Tracheal epithelial cell (primary cell): Measurements from ENCODE around the gene PLVAP. TPM values are rescaled to one million over a fixed set of nuclear protein-coding genes. Genes with fewer than 3 reads are reported as not detected.

Experiments used
- total RNA-seq: library from RNA; depleted of rRNA; stranded (reverse); fragments of >200 nt; gene quantifications from 2 replicates; pipeline ENCODE4 v1.2.1, GENCODE V29; 2014

Gene PLVAP
- not detected in 2 replicates for total RNA-seq

GRCh38 chr19:17376935-17377600 lies at the start of gene PLVAP:
Gene PLVAP (minus strand): TSS chr19:17377342. CDS start chr19:17377288, 54 bp downstream.

DNA sequence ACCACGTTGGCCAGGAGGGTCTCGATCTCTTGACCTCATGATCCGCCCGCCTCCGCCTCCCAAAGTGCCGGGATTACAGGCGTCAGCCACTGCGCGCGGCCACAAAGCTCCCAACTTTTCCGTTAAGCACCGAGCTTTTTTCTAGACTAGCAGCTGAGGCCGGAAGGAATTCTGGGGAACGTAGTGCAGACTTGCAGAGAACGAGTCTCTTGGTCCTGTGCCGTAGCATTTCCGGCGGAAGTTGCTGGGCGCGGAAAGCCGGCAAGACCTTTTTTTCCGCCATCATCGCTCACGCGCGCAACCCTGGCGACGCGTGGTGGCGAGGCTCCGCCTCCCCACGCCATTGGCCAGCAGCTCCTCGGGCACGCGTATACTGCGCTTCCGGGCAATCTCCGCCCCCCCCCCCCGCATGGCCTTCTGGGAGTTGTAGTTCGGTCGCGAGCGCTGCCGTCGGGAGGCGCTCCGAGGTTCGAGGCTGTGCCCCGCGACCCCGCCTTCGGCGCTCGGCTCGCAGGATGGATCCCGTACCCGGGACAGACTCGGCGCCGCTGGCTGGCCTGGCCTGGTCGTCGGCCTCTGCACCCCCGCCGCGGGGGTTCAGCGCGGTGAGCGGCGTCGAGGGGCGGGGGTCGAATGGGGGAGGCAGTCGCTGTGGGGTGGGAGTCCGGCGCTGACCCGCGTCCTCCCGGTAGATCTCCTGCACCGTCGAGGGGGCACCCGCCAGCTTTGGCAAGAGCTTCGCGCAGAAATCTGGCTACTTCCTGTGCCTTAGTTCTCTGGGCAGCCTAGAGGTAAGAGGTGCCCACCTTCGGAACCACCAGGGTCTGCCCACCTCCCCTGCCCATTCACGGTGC lies 42.7 kb upstream of the PLVAP start, which contains the start of gene MVB12A:
TSS of gene MVB12A (plus strand) at position 427 of the 854 bp plus-strand sequence. CDS start at position 516, 89 bp downstream.

DNA sequence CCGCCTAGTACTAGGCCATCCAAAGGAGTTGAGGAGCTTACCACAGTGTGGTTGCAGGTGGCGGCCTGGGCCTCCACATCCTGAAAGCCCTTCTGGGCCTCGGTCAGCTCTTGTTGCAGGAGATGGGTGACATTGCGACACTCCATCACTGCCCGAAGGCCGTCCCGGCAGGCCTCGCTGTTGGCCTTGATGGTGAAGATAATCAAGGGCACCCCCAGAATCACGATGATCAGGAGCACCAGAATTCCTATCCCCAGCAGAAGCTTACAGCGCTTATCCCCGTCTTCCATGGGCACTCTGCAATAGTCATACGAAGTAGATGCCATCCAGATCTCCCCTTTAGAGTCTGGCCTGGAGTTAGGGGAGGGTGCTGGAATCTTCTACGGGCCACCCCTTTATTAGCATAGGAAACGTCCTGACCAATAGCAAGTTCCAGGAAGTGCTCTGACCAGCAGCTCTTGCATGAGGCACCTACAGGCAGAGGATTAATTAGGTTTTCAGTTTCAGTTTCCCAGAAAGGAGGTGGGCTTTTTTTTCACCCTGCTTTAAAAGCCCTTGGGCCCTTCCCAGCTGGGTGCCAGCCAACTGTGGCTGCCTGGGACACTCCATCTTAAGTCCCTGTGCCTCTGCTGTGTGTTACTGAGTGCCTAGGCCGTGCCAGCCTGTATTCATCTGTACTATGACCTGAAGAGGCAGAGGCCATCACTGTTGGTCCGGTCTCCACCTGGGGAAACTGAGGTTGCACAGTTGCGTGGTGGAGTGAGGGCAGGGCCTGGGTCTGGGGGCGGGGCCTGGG lies 28.3 kb upstream of the PLVAP start, which contains the start of gene BST2:
TSS of gene BST2 (minus strand) at position 381 of the 796 bp plus-strand sequence. CDS start at position 326, 55 bp downstream.

GRCh38 chr19:17393914-17394313 lies 16.8 kb upstream of the PLVAP start, which contains the start of gene CCDC194:
Gene CCDC194 (minus strand): TSS chr19:17394196. CDS start chr19:17394158, 38 bp downstream.

DNA sequence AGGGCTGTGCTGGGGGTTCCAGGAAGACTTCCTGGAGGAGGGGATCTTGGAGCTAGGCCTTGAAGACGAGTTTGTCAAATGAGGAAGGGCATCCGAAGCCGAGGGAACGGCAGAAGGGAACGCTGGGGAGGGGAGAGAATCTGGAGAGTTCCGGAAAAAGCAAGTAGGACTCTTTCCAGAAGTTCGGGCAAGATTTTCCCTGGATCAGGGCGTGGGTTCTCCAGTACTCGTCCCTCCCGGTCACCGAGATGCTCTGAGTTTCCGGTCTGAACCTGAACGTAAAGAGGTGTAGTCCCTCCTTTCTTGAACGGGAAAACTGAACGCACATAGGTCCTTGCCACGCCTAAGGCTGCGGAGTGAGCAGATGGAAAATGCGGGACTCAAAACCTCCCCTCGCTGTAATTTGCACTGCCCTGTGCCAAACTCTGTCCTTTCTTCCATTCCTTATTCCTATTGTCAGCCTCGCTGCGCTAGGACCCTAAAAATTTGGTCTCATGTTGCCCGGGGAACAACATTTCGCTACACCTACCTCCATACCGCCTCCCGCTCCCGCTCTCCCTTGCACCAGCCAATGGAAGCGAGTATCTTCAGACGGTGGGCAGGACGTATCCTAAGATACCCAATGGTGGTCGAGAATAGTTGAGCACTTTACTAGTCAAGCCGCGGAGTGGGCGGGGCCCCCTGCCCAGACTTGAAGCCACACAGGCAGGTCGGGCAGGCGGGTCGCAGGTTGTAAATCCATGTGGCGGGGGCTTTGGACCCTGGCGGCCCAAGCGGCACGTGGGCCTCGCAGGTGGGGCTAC lies 40.1 kb downstream of the PLVAP start, which contains the start of gene GTPBP3:
TSS of gene GTPBP3 (plus strand) at position 682 of the 803 bp plus-strand sequence. CDS start at position 741, 59 bp downstream.

DNA sequence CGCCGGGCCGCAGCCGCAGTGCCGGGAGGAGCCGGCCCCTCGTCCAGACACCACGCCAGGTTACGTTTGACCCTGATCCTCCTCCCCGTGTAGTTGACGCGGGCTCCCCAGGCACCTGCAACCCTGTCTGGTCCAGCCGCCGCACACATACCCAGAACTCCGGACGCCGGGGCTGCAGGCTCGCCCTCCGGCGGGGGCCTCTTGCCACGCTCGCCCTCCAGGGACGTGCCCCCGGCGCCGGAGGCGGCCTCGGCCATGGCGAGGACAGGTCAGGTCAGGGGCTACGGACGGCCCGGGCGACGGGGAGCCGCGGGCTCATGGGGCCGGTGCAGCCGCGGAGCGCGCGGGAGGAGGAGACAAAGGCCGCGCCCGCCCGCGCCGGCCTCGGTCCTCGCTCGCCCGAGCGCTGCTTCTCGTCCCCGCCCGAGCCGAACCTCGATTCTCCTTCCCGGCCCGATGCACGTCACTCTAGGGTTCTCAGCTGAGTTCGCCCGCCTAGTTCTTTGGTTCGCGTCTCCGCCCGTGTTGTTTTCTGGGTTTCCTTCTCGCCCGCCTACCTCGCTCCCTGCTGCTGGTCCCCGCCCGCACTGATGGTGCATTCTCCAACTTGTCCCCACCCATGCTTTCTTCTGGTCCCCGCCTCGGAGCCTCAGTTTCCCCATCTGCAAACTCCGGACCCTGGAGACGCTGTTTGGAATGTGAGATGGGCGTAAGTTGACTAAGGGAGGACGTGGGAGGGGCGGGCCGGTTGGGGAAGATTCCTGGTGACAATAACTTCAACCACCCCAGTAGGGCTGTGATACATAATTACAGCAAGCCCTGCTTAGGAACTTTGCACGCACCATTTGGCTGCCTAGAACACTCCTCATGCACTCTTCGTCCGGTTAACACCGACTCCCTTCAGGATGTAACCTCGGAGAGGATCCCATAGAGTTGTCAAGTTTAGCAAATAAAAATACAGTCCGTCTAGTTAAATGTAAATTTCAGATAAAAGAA lies 42.4 kb downstream of the PLVAP start, which contains the start of gene ANO8:
TSS of gene ANO8 (minus strand) at position 442 of the 996 bp plus-strand sequence. CDS start at position 257, 185 bp downstream.

GRCh38 chr19:17309198-17309964 lies 67.8 kb downstream of the PLVAP start, which contains the start of gene DDA1:
Gene DDA1 (plus strand): TSS chr19:17309563. CDS start chr19:17309655, 92 bp downstream.

DNA sequence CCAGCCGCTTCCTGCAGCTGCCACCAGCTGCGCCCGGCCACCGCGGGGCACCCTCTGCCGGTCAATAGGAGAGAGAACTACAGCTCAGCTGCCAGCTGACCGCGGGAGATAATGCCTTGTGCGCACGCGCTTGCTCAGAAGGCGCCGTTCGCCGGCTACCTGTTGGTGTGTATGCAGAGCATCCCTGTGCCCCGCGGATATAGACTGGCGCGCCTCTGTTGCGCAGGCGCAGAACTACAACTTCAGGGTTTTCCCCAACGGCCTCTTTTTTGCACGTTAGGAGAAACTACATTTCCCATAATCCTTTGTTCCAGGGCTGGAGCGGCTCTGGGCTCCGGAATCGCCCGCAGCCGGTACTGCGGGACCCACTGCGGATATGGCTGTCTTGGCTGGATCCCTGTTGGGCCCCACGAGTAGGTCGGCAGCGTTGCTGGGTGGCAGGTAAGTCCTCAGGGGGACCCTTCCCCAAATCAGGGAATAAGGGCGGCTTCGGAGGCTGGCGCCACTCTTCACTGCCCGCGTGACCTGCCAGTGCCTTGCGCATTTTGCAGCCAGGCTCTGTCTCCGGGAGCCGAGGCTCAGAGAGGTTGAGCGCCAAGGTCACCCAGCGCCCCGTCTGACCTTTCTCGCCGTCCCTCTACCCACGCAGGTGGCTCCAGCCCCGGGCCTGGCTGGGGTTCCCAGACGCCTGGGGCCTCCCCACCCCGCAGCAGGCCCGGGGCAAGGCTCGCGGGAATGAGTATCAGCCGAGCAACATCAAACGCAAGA lies 71.4 kb downstream of the PLVAP start, which contains the start of gene MRPL34:
TSS of gene MRPL34 (plus strand) at position 356 of the 768 bp plus-strand sequence. CDS start at position 377, 21 bp downstream.

GRCh38 chr19:17303167-17303939 lies 73.8 kb downstream of the PLVAP start, which contains the start of gene ABHD8:
Gene ABHD8 (minus strand): TSS chr19:17303425. CDS start chr19:17301616, 1,809 bp downstream.

Other genes starting within 250 kb of the PLVAP start
- 10.0 and 19.8 TPM in 2 replicates for gene USE1, start 162.0 kb downstream of the PLVAP start, total RNA-seq
- 1.4 and 3.0 TPM in 2 replicates for gene OCEL1, start 151.1 kb downstream of the PLVAP start, total RNA-seq
- gene NR2F6, start 131.4 kb downstream of the PLVAP start, total RNA-seq, result 97.4 and 175 TPM in 2 replicates
- gene USHBP1, start 112.6 kb downstream of the PLVAP start, total RNA-seq, result under 0.01 TPM in 1 of 2 replicates, not detected in the other
- gene BABAM1, start 109.9 kb downstream of the PLVAP start, total RNA-seq, result 37.7 and 97.6 TPM in 2 replicates
- under 0.01 and 0.72 TPM in 2 replicates for gene ANKLE1, start 95.4 kb downstream of the PLVAP start, total RNA-seq
- 11.1 and 11.6 TPM in 2 replicates for gene ABHD8, start 73.9 kb downstream of the PLVAP start, total RNA-seq
- gene MRPL34, start 71.5 kb downstream of the PLVAP start, total RNA-seq, result 46.3 and 58.0 TPM in 2 replicates
- 10.4 and 11.1 TPM in 2 replicates for gene DDA1, start 67.8 kb downstream of the PLVAP start, total RNA-seq
- gene ANO8, start 42.5 kb downstream of the PLVAP start, total RNA-seq, result 4.8 and 4.9 TPM in 2 replicates
- 20.5 and 71.6 TPM in 2 replicates for gene GTPBP3, start 39.8 kb downstream of the PLVAP start, total RNA-seq
- gene CCDC194, start 16.9 kb upstream of the PLVAP start, total RNA-seq, result not detected in 2 replicates
- gene BST2, start 28.3 kb upstream of the PLVAP start, total RNA-seq, result 8.7 and 26.3 TPM in 2 replicates
- gene MVB12A, start 42.7 kb upstream of the PLVAP start, total RNA-seq, result 46.0 and 47.2 TPM in 2 replicates
- gene TMEM221, start 71.3 kb upstream of the PLVAP start, total RNA-seq, result under 0.01 and 0.24 TPM in 2 replicates
- not detected in 2 replicates for gene NXNL1, start 83.6 kb upstream of the PLVAP start, total RNA-seq
- gene SLC27A1, start 93.2 kb upstream of the PLVAP start, total RNA-seq, result 15.3 and 15.7 TPM in 2 replicates
- 90.8 and 105 TPM in 2 replicates for gene PGLS, start 134.3 kb upstream of the PLVAP start, total RNA-seq
- gene COLGALT1, start 178.3 kb upstream of the PLVAP start, total RNA-seq, result 74.0 and 93.0 TPM in 2 replicates